ENCODE results near the gene DIAPH2. TPM values are rescaled to one million over a fixed set of nuclear protein-coding genes. Genes with fewer than 3 reads are reported as not detected.

The DIAPH2 gene
- total and polyA plus RNA-seq, 9 of the 15 experiments (the other 6 are each of a cell fraction or from before 2014, with no cell fraction given): 0.01 to 0.18 (median 0.07) TPM; not detected in 1

DNA sequence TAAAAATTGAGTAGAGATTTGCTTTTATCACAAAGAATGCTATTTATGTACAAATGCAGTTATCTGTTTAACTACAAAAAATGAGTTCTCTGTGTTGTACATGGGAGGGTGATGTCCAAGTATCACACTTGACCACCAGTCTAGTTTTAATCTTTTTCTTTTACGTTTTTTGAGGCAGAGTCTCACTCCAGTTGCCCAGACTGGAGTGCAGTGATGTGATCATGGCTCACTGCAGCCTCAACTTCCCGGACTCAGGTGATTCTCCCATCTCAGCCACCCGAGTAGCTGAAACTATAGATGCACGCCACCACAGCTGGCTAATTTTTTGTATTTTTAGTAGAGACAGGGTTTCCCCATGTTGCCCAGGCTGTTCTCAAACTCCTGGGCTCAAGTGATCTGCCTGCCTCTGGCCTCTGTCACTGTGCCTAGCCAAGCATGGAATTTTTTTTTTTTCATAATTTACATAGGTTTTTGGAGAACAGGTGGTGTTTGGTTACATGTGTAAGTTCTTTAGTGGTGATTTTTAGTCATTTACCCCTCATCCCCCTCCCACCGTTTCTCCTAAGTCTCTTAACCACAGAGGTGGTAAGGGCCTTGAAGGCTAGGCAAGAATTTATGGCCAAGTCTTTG is 151.1 kb downstream of the DIAPH2 start:
- H3K27ac ChIP-seq (ENCODE audit: extremely low read depth, low read depth, low read length): no peak overlapping the region
- H3K27me3 ChIP-seq (ENCODE audit: control insufficient read depth in 2 of 2, insufficient read depth in 2 of 2, low read length in 2 of 2): no peaks in the 10 kb centered on the region
- no peak overlapping the region for H2AFZ ChIP-seq (ENCODE audit: low read depth, low read length)
- H3K9me1 ChIP-seq (ENCODE audit: control insufficient read depth, insufficient read depth, low read length): no peaks in the 10 kb centered on the region
- no peak overlapping the region for H3K4me2 ChIP-seq (ENCODE audit: insufficient read depth, low read length)
- H3K4me1 ChIP-seq (replicated peaks in 1 of 2; ENCODE audit: control insufficient read depth in 2 of 2, insufficient read depth in 2 of 2, low read length in 2 of 2): no peaks in the 10 kb centered on the region
- no peak overlapping the region for H3K9ac ChIP-seq (ENCODE audit: insufficient read depth in 1 of 2, low read depth in 2 of 2, low read length in 2 of 2)
- H3K9me3 ChIP-seq (replicated peaks; ENCODE audit: control insufficient read depth, insufficient read depth, low read depth, low read length): no peaks in the 10 kb centered on the region
- no peak for FAIRE-seq
- no peaks in the 10 kb centered on the region for H4K20me1 ChIP-seq (replicated peaks; ENCODE audit: control insufficient read depth, insufficient read depth, low read length)
- WGBS (ENCODE audit: insufficient coverage, low coverage, missing lambda C conversion rate): 0% methylated on average over 4 of the region's 5 CpGs
- intact Hi-C loops (cut with micrococcal nuclease): no loop called here
- in situ Hi-C loops (cut with MboI): no loop called here
- no TSS peak for BruUV-seq (replicated peaks)
- H3K79me2 ChIP-seq (ENCODE audit: control insufficient read depth, insufficient read depth, low read length): no peaks in the 10 kb centered on the region
- DNase-seq (ENCODE audit: extremely low read depth in 1 of 4, low spot score in 3 of 4): no peak
- ChIA-PET CTCF (ENCODE audit: low intra/inter-chr PET ratio) (no interaction called here), POLR2A (no interaction called here)
- ATAC-seq: no peak
- H3K36me3 ChIP-seq (ENCODE audit: control insufficient read depth, insufficient read depth, low read length): no peaks in the 10 kb centered on the region
- no peak overlapping the region for H3K4me3 ChIP-seq
- TF ChIP-seq RBM39 (optimal IDR thresholded peaks at IDR 0.05; ENCODE audit: low read depth, low read length) (no peak), ZKSCAN3 (CRISPR knock-in tag; IDR thresholded peaks at IDR 0.05) (no peak), ETV6 (IDR thresholded peaks at IDR 0.05; ENCODE audit: borderline replicate concordance in 1 of 2, low read depth in 2 of 2, low read length in 1 of 2) (no peak), ETV6 (CRISPR knock-in tag; IDR thresholded peaks at IDR 0.05; ENCODE audit: borderline replicate concordance) (no peak), TEAD1 (CRISPR knock-in tag; IDR thresholded peaks at IDR 0.05) (no peak), NCOA6 (IDR thresholded peaks at IDR 0.05) (no peak), ZNF76 (CRISPR knock-in tag; IDR thresholded peaks at IDR 0.05; ENCODE audit: borderline replicate concordance) (no peak), PHF8 (IDR thresholded peaks at IDR 0.05; ENCODE audit: borderline replicate concordance, low read length) (no peak), EZH2 (IDR thresholded peaks at IDR 0.05; ENCODE audit: borderline replicate concordance, low read depth, low read length) (no peak)
- TF ChIP-seq, protein P1, sequence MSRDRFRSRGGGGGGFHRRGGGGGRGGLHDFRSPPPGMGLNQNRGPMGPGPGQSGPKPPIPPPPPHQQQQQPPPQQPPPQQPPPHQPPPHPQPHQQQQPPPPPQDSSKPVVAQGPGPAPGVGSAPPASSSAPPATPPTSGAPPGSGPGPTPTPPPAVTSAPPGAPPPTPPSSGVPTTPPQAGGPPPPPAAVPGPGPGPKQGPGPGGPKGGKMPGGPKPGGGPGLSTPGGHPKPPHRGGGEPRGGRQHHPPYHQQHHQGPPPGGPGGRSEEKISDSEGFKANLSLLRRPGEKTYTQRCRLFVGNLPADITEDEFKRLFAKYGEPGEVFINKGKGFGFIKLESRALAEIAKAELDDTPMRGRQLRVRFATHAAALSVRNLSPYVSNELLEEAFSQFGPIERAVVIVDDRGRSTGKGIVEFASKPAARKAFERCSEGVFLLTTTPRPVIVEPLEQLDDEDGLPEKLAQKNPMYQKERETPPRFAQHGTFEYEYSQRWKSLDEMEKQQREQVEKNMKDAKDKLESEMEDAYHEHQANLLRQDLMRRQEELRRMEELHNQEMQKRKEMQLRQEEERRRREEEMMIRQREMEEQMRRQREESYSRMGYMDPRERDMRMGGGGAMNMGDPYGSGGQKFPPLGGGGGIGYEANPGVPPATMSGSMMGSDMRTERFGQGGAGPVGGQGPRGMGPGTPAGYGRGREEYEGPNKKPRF (IDR thresholded peaks at IDR 0.05; ENCODE audit: low read depth, low read length): no peak
- TF ChIP-seq, protein P2, sequence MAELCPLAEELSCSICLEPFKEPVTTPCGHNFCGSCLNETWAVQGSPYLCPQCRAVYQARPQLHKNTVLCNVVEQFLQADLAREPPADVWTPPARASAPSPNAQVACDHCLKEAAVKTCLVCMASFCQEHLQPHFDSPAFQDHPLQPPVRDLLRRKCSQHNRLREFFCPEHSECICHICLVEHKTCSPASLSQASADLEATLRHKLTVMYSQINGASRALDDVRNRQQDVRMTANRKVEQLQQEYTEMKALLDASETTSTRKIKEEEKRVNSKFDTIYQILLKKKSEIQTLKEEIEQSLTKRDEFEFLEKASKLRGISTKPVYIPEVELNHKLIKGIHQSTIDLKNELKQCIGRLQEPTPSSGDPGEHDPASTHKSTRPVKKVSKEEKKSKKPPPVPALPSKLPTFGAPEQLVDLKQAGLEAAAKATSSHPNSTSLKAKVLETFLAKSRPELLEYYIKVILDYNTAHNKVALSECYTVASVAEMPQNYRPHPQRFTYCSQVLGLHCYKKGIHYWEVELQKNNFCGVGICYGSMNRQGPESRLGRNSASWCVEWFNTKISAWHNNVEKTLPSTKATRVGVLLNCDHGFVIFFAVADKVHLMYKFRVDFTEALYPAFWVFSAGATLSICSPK (IDR thresholded peaks at IDR 0.05; ENCODE audit: borderline replicate concordance): no peak
- TF ChIP-seq, protein P3, sequence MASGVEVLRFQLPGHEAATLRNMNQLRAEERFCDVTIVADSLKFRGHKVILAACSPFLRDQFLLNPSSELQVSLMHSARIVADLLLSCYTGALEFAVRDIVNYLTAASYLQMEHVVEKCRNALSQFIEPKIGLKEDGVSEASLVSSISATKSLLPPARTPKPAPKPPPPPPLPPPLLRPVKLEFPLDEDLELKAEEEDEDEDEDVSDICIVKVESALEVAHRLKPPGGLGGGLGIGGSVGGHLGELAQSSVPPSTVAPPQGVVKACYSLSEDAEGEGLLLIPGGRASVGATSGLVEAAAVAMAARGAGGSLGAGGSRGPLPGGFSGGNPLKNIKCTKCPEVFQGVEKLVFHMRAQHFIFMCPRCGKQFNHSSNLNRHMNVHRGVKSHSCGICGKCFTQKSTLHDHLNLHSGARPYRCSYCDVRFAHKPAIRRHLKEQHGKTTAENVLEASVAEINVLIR (CRISPR knock-in tag; IDR thresholded peaks at IDR 0.05): no peak
